Iris pigment epithelial cell (primary cell): ENCODE data around the gene ATXN1L.
A peak's percentile ranks its signal among the peaks of the same experiment; 100 is the strongest.
"Not testable (repeated sequence)": the region's sequence is repeated elsewhere in the genome, so short reads cannot be mapped to it uniquely, and the experiment has no call there.

ENCODE experiments used
- DNase-seq: peaks from one replicate; pipeline ENCODE4 v3.0.0-alpha.2; 2011; ENCODE audit warnings: low read depth

Gene ATXN1L

GRCh38 chr16:71845639-71846430, at the start of gene ATXN1L:
Gene ATXN1L (plus strand): TSS chr16:71845976. CDS start chr16:71849741, 3,765 bp downstream.
- DNase-seq = peak; percentile 89

- DNase-seq = no peak
Observed at GRCh38 chr16:71796501-71797097, 49.2 kb upstream of the ATXN1L start.

- DNase-seq = no peak
Observed at GRCh38 chr16:71803305-71803690, 42.5 kb upstream of the ATXN1L start.

GRCh38 chr16:71807905-71808592, 37.7 kb upstream of the ATXN1L start:
- peak; percentile 63 for DNase-seq

GRCh38 chr16:71808593-71809459, 37.0 kb upstream of the ATXN1L start, which contains the start of gene AP1G1:
Gene AP1G1 (minus strand): TSS chr16:71808834. CDS start chr16:71789479, 19,355 bp downstream.
- peak; percentile 99 for DNase-seq

- DNase-seq = not testable (repeated sequence)
Observed at GRCh38 chr16:71810155-71810530, 35.6 kb upstream of the ATXN1L start.

- peak; percentile 81 for DNase-seq
Observed at GRCh38 chr16:71811261-71811803, 34.4 kb upstream of the ATXN1L start.

- DNase-seq = not testable (repeated sequence)
Observed at GRCh38 chr16:71817155-71817500, 28.6 kb upstream of the ATXN1L start.

GRCh38 chr16:71826533-71827017, 19.2 kb upstream of the ATXN1L start:
- no peak for DNase-seq

- DNase-seq = no peak
Observed at GRCh38 chr16:71830359-71830758, 15.4 kb upstream of the ATXN1L start.

- DNase-seq = not testable (repeated sequence)
Observed at GRCh38 chr16:71831698-71832097, 14.1 kb upstream of the ATXN1L start.

GRCh38 chr16:71832112-71832511, 13.7 kb upstream of the ATXN1L start:
- DNase-seq = not testable (repeated sequence)

- DNase-seq = no peak
Observed at GRCh38 chr16:71834291-71834690, 11.5 kb upstream of the ATXN1L start.

GRCh38 chr16:71837150-71837549, 8.6 kb upstream of the ATXN1L start:
- no peak for DNase-seq

- DNase-seq = peak; percentile 10
Observed at GRCh38 chr16:71840052-71840451, 5.7 kb upstream of the ATXN1L start.

GRCh38 chr16:71843572-71843971, 2.2 kb upstream of the ATXN1L start:
- DNase-seq = no peak

- peak; percentile 49 for DNase-seq
Observed at GRCh38 chr16:71846431-71846830, 655 bp downstream of the ATXN1L start.

GRCh38 chr16:71847096-71847495, 1.3 kb downstream of the ATXN1L start:
- DNase-seq = no peak

- DNase-seq = no peak
Observed at GRCh38 chr16:71848622-71849021, 2.8 kb downstream of the ATXN1L start.

- no peak for DNase-seq
Observed at GRCh38 chr16:71851746-71852145, 6.0 kb downstream of the ATXN1L start.

GRCh38 chr16:71852158-71852557, 6.4 kb downstream of the ATXN1L start:
- DNase-seq = no peak

GRCh38 chr16:71852561-71852960, 6.8 kb downstream of the ATXN1L start:
- DNase-seq = no peak
